ENCODE data around the gene SLC5A10.
A peak's percentile ranks its signal among the peaks of the same experiment; 100 is the strongest.

SLC5A10 gene

DNA sequence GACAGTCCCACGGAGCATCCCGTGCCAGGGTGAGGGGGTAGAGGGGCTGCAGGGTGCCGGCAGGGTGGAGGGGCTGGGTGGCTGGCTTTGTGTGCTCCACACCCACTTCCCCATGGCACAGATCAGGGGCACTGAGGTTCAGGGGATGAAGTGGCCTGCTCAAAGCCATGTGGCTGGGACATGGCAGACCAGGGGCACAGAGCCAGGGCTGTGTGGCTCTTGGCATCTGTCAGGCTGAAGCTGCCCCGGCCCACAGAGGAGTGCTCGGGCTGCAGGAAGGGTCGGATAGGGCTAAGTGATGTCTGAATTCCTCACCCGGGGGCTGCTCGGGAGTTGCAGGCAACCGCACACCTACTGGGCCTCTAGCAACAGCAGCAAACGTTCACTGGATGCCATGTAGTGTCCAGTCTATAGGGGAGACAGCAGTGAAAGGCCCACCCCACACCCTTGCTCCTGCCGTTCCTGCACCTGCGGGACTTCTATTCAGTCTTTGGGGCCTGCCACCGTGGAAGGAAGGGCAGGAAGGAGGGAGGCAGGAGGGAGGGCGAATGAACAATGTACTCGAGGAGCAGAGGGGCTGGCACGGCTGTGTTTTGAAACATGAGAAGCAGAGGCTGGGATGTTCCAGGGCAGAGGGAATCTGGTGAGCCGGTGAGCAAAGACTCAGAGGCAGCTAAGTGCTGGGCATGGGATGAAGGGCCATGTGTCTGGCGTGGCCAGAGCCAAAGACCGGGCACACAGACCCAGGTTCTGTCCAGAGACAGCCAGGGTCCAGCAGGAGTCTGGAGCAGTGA, 15.1 kb downstream of the SLC5A10 start:
- no peak for DNase-seq

DNA sequence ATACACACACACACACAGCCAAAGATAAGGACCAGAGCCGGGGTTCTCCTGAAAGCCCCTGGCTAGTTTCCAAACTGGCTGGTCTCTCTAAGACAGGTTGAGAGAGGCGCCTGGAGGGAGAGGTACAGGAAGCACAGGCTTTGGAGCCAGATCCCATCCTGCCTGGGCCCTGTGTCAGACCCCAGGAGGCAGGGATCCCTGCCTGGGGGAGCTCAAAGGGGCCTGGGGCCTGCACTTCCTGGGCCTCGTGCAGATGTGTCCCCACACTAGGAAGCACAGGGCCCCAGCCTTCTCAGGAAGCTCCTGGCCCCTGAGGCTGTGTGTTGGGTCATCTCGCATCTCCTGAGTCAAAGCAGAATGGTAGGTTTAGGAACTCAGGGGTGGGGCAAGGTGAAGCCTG, 16.0 kb downstream of the SLC5A10 start:
- peak; percentile 20 for DNase-seq

DNA sequence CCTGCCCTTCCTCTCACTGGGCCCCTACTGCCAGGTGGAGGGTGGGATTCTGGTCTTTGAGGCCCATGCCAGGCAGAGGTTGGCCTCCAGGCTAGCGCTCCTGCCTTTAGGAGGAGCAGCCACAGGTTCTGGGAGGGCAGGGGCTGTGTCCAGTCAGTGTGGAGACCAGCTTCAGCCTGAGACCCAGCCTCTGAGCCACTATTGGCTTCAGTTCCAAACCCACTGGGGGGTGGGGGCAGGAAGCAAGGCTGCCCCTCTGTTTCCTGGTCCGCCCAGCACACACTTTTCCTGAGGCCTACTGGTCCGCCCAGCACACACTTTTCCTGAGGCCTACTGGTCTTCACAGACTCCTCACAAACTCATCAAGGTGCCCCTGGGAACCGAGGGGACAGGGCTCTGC, 16.4 kb downstream of the SLC5A10 start:
- peak; percentile 60 for DNase-seq

DNA sequence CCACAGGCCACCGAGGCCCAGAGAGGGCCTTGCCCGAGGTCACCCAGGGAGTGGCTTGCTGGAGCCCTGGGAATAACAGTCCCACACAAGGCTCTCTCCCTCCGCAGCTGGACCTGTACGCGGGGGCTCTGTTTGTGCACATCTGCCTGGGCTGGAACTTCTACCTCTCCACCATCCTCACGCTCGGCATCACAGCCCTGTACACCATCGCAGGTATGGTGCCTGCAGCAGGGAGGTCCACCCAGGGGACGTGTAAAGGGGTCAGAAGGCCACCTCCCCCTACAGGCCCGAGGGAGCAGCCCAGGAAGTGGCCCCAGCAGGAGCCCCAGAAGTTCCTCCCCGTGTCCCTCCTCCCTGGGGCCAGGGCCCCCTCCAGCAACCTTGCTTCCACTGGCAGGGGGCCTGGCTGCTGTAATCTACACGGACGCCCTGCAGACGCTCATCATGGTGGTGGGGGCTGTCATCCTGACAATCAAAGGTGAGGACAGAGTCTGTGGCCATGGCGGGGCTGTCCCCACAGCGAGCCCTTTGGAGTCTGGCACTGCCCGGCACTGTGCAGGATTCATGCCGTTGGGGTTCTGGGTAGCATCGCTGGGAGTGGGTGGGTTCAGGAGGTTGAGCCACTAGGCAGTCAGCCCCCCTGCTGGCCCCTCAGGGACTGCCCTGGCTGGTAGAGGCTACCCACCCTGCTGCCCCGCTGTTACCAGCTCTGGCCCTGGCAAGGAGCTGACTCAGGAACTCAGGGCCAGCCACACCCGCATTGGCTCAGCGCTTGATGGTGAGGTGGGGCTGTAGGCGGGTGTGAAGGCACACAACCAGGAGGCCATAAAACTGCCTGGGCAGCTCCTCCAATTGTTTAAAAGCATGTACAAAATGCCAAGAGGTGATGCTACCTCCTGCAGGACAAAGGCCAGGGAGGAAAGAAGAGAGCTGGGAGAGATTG, 17.3 kb downstream of the SLC5A10 start:
- peak; percentile 74 for DNase-seq

DNA sequence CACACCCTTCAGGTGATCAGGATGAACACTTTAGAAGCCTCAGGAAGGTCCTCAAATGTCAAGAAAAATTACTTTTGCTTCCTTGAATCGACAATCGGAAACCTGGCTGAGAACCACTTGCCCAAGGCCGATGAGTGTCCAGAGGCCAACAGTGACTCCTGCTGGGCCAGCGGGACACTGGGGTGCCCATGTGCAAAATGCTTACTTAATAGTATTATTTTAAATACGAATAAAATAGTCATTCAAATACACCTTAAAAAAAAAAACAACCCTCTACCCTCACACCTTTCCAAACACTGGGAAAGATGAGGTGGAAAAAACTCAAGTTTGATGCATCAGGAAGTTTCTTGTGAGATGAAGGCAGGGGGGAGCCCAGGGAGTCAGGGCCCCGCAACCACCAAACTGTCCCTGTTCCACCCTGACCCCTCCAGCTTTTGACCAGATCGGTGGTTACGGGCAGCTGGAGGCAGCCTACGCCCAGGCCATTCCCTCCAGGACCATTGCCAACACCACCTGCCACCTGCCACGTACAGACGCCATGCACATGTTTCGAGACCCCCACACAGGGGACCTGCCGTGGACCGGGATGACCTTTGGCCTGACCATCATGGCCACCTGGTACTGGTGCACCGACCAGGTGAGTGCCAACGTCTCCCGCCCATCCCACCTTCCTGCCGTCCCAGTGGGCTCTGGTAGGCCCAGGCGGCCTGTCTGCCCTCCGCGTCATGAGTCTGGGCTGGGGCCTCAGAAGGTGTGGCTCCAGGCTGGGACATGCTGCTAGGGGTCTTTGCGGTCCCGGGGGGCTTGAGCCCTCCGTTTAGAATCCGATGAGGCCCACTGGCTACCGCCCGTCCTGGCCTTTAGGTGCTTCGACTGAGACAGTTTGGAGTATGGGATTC, 18.9 kb downstream of the SLC5A10 start:
- DNase-seq, result no peak

DNA sequence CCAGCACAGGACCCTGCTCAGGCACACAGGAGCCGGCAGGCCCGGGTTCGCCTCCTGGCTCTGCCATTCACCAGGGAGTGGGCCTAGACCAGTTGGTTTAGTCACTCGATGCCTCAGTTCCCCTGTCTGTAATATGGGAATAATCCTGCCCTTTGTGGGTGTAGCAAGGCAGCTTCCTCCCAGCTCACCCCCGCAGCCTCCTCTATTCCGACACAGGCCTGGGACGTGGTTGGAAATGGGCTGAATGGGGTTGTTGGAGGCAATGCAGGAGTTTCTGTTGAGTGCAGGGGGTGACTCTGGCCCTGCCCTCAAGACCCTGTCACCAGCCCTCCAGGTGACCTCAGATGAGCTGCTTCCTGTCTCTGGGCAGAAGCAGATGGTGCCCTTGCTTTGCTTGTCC, 19.8 kb downstream of the SLC5A10 start:
- DNase-seq, result no peak

DNA sequence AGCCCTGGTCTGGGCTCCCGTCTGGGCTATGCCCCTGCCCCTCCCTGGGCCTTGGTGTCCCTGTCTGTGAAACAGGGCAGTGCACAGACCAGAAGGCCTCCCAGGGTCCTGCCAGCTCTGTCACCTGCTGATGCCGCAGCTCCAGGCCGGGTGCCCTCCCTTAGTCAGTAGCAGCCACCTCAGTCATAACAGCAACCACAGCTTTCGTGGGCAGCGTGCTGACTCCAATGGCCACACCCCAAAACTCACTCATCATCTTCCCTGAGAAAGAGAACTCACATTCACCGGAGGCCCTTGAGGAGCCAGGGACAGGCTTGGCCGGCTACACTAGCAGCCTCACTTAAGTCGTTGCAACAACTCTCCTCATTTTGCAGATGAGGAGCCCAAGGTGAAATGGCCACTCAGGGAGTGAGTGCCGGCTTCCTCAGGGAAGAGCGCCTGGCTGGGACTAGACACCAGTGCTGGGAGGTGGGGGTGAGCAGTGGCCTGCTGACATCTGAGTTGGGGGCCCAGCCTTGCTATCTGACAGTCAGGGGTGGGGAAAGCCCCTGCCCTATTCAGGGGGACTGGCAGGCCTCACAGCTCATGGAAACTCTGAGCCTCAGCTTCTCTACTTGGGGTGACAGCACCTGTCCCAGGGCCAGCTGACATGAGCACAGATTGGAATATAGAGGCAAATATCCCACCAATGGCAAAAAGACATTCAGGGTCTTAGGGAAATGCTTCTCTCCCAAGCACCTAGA, 22.6 kb downstream of the SLC5A10 start:
- no peak for DNase-seq

DNA sequence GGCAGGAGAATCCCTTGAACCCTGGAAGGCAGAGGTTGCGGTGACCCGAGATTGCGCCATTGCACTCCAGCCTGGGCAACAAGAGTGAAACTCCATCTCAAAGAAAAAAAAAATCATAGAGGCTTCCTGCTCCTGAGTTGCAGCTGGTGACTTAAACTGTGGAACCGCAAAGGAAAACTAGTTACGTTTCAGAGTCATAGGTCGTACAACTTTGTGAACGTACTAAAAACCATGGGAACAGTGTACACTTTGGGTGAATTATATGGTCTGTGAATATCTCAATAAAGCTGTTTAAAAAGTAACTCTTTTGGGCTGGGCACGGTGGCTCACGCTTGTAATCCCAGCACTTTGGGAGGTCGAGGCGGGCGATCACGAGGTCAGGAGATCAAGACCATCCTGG, 23.6 kb downstream of the SLC5A10 start:
- no peak for DNase-seq

DNA sequence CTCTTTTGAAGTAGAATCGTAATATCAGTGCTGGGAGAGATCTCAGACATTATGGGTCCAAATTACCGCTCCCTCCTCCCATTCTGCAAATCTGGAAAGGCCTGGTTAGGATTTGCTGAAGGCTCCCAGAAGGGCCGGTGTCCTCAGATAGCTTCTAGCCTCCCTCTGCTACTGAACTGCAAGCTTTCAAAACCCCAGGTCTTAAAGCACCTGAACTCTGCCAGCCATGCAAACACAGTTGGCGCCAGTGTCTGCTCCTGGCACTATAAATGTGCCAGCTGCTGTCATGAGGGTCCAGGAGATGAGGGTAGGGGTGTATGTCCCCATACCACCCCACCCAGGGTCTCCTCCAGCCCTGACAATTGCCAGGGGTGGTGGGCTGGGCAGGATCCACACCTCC, 24.2 kb downstream of the SLC5A10 start:
- DNase-seq, result no peak

DNA sequence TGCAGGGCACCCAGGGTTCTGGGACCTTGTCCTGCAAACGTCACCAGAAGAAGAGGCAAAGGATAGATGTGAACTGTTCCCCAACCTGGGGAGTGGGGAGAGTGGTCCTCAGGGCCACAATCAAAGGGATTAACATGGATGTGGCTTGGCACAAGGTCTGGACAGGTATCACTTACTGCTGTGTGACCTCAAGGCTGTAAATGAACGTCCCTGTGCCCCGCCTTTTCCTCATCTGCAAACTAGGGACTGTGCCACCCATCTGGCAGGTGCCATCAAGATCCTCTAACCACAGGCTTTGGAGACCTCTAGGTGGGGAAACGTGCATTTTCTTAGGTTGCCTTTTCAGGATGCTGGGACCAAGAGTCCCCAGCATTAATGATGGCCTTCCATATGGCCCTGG, 25.1 kb downstream of the SLC5A10 start:
- no peak for DNase-seq

DNA sequence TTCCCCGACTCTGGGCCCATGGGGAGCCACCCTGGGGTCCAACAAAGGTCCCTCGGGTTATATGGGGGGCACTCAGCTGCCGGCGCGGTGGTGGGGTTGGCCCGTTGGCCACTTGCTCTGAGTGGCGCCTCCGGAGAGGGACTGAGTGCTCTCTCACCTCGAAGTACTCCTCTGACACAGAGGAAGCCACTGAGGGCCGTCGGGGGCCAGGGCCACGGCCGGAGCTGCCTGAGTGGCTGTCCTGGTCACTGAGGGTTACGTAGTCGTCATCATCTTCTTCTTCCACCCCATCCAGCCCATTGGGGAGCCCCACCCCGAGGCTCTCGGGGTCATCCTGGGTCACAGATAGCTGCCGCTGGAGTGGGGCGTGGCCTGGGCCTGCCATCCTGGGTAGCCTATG, 25.7 kb downstream of the SLC5A10 start:
- DNase-seq, result no peak

DNA sequence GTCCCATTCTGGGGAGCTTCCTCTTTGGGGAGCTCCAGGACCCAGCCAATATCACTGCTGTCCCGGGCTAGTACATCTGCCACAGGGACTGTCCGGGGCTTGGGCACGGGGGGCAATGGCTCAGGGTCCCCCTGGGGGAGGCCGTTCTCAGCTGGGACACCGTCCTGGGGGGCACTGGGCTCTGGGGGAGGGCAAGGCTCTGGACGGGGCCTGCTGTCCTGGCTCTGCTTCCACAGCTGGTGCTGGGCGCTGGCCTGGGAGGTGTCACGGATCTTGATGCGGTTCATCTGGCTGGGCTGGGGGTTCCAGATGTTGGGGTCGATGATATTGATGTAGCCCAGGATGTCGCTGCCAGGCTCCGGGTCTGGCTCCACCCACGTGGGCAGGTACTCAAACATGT, 26.1 kb downstream of the SLC5A10 start:
- no peak for DNase-seq

DNA sequence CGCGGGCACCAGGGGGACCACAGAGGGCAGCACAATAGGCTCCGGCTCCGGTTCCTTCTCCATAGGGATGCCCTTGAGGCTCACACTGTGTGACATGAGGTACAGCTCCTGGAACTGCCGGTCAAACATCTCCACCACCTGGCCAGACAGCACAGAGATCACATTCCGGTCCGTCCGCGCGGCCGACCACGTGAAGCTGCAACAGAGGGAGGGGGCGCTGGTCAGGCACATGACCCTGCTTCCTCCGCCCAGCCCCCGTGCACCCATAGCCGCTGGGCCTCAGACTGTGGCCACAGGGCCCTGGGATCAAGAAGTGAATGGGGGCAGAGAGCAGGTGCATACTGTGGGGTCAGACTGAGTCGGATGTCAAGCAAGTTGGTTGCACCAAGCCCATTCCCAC, 26.7 kb downstream of the SLC5A10 start:
- DNase-seq, result no peak

DNA sequence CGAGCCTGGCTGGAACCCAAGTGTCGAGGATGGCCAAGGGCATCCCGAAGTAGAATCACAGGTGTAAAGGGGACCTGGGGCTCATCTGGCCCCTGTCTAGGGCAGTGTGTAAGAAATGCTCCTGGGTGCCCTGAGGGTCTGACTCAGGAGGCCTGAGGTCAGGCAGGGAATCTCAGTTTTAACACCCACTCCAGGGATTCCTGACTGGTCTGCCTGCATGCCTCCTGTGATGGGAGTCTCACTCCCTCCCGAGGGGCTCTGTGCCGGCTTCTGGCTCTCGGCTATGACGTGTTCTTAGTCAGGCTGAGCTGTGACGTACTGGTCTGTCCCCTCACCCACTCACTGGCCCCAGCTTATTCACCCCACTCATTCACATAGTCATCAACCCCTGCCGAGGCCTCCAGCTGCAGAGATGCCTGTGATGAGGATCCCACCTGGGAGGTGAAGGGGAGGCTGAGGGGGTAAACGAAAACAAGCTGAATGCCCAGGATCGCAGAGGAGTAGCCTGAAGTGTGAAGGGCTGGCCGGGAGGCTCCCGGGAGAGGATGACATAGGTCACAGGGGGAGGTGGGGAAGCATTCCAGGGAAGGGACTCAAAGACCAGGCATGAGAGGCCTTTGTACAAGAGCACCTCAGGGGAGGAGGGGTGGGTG, 28.8 kb downstream of the SLC5A10 start:
- DNase-seq, result no peak

DNA sequence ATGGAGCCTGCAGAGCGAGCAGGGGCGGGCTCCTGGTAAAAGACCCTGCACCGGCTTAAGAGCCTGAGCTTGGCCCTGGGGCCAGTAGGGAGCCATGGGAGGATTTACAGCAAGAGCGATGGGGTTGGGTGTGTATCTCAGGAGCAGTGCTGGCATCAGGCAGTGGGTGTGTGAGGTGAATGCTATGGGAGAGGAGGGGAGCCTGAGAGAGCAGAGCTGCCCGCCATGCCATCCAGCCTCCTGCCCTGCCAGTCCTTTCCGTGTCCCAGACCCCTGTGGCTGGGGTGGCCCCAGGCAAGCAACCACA, 29.3 kb downstream of the SLC5A10 start:
- DNase-seq, result no peak

DNA sequence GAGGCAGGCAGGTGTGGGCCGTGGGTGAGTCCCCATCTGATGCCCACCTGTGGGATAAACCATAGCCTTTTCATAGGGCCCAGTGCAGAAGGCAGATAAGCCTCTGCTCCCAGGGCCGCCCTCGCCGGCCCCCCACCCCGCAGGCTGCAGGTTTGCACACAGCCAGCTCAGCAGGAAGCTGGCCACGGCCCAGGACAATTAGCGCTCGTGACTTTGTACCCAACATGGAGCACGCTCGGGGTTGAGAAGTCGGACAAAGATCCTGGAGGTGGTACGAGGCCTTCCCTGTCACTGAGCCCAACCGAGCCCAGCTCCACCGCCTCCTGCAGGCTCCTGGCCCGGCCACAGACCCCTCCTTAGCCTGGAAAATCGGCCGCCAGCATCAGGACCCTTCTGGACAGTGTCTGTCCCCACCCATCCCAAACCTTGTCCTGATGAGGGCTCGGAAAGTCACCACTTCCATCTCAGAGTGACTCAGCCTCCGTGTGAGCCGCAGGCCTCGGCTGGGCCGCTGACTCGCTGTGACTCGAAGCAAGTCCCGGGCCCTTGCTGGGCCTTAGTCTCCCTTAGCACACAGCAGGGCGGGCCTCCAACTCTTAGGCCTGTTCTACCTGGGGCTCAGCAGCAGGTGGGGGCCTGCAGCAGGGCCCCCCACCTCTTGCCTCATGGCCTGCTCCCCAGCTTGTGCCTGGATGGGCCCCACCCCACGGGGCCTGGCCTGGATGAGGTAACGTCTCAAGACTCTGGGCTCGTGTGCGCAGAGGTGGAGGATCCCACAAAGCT, 29.9 kb downstream of the SLC5A10 start:
- peak; percentile 34 for DNase-seq

DNA sequence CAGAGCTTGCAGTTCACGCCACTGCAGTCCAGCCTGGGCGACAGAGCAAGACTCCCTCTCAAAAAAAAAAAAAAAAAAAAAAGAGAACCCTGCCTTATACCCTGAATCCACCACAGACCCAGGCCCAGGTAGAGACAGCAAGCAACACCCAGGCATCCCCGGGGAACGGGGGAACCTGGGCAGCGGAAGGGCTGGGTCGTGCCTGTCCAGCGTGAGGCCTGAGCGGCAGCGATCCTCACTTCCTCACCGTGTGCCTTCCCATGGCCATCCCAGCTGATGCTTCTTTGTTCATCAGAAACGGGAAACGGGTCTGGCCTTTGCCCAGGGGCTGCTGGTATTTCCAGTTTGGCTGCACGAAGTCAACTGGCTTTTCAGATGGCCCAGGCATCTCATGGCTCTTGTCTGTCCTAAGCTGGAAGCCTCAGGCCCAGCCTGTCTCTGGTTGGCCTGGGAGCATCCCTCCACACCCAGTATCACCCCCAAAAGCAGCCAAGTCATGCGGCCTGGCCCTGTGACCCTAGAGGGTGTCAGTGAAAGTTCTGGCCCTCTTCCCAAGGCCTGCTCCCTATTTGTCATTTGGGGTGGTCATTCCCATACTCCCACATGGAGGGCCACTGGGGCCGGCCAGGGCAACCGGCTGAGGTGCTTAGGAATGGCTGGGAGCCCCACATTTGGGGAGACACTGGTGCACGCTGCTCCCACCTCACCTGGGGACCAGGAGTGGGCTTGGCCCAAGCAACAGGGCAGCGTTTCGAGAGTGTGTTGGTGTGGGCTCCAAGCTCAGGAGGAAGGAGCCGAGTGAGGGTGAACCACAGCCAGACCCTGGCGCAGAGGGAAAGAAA, 32.5 kb downstream of the SLC5A10 start:
- no peak for DNase-seq

DNA sequence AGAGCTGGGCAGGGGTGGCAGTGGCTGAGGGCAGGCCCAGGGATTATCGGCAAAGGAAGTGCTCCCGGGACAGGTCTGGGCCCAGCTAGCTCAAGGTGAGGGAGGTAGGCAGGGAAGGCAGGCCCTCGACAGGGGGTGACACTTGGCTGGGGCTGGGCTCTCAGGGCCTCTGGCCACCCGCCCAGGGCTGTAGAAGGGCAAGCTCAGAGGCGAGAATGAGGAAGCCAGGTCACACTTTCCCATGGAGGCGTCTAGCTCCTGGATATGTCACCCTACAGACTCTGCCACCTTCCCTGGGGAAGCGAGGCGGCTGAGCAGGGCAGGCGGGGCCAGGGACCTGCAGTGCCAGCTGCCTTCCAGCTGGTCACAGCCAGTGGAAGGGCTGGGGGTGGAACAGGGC, 33.5 kb downstream of the SLC5A10 start:
- no peak for DNase-seq

DNA sequence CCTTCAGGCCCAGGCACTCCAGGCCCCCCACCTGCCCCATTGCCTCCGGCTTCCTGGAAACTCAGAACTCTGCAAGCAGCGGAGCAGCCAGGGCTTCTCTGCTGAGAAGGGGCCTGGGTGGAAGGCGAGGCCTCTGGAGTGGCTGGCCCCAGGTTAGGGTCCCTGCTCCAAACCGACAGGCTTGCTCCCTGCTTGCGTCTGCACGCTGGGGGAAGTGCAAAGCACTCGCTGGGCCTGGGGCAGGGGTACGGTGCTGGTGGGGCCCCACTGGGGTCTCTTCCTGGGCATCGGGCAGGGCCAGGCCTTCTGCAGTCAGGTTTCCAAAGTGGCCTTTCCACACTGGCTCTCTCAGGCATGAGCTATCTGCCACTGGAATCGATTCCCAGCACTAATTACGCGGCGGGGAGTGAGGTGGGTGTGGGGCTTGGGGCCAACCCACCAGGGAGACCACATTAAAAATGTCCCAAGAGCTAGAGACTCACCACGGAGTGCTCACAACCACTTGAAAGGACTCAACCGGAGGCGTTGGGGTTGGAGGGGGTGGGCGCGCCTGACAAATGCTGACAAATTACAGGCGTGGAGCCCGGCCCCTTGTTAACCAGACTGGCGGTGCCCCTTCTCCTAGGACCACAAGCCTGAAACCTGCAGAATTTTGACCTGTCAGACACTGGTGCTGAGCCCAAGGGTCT, 34.7 kb downstream of the SLC5A10 start:
- DNase-seq, result no peak

DNA sequence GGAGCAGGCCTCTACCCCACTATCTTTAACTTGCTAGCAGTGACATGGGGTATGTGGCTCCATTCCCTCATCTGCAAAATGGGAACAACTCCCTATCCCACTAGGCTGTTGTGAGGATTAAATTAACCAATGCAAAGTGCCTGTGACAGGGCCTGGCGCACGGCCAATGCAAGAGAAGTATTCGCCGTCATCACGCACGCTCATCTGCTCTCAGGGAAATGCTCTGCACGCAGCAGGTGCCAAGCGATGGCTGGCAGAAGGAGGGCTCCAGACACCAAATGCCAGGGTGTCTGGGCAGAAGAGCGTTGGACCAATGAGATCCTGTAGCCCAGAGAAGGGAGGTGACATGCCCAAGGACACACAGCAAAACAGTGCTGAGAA, 35.3 kb downstream of the SLC5A10 start:
- no peak for DNase-seq

All from hematopoietic multipotent progenitor cell treated with erythropoietin and hydrocortisone succinate and interleukin-3 and kit ligand, for 4 days (in vitro differentiated cells).